Colonic mucosa (tissue), 4 donors: ENCODE data around the gene CYP11A1. TPM values are rescaled to one million over a fixed set of nuclear protein-coding genes. Genes with fewer than 3 reads are reported as not detected.

Source experiments
- DNase-seq: peaks from one replicate; pipeline ENCODE4 v3.0.0-alpha.2; 2020
- H3K27ac ChIP-seq: fragments of 200-600 bp; one replicate; pipeline ENCODE4 v1.8.0; 2021
- H3K27me3 ChIP-seq: fragments of 200-600 bp; one replicate; pipeline ENCODE4 v1.8.0; 2021
- H3K36me3 ChIP-seq: fragments of 200-600 bp; one replicate; pipeline ENCODE4 v1.8.0; 2021
- H3K4me1 ChIP-seq: fragments of 200-600 bp; one replicate; pipeline ENCODE4 v1.8.0; 2021; ENCODE audit warnings: mild to moderate bottlenecking
- H3K4me3 ChIP-seq: fragments of 200-600 bp; one replicate; pipeline ENCODE4 v1.8.0; 2021
- H3K9ac ChIP-seq, 2 donors: one replicate each; pipeline ENCODE4 v1.7.0; 2013; ENCODE audit warnings: control low read depth in 2 of 2, low read depth in 2 of 2, low read length in 2 of 2
- H3K9me3 ChIP-seq: fragments of 200-600 bp; one replicate; pipeline ENCODE4 v1.8.0; 2021
- CTCF ChIP-seq: fragments of 200-600 bp; IDR thresholded peaks from one replicate; pipeline ENCODE4 v1.8.0; 2022; ENCODE audit warnings: antibody characterized with exemption, mild to moderate bottlenecking
- intact Hi-C: fragments of 100-400 bp; cut with DNase I; formaldehyde crosslinking; loops from one replicate; pipeline ENCODE4 v1.14.1; 2022
- total RNA-seq, 2 donors: library from RNA; stranded (reverse); fragmentation: NEBNext Ultra II Directional in 1 of 2; extraction: Animal tissue kit (Norgen Biotek cat#: 25700) in 1 of 2; gene quantifications; one replicate each; pipeline ENCODE4 v1.2.1, GENCODE V29; 2021
- donor health status: healthy.
- donor health status: DM: no; HTN: no; CAD: no.
- donor health status: DM: no; HTN: no; CAD: no.

The CYP11A1 gene
- total RNA-seq, 2 donors from 2014 or later: 1.3 TPM; not detected in 1

GRCh38 chr15:74373731-74374647 lies 6.5 kb upstream of the CYP11A1 start:
- H3K9ac ChIP-seq: peak overlapping the region; percentile 14 to 74
- no peaks in the 10 kb centered on the region for H3K4me1 ChIP-seq
- H3K27ac ChIP-seq: no peak overlapping the region
- peak; percentile 95 for DNase-seq
- no peaks in the 10 kb centered on the region for H3K36me3 ChIP-seq
- no peaks in the 10 kb centered on the region for H3K27me3 ChIP-seq
- intact Hi-C loops: loop anchor here (2.0 to 10.0 kb wide), 3 partner anchors 63 to 391 kb away; no protein-coding TSS in a partner anchor
- no peaks in the 10 kb centered on the region for H3K9me3 ChIP-seq
- H3K4me3 ChIP-seq: peak overlapping the region; percentile 55
- peak; percentile 87 for TF ChIP-seq CTCF

DNA sequence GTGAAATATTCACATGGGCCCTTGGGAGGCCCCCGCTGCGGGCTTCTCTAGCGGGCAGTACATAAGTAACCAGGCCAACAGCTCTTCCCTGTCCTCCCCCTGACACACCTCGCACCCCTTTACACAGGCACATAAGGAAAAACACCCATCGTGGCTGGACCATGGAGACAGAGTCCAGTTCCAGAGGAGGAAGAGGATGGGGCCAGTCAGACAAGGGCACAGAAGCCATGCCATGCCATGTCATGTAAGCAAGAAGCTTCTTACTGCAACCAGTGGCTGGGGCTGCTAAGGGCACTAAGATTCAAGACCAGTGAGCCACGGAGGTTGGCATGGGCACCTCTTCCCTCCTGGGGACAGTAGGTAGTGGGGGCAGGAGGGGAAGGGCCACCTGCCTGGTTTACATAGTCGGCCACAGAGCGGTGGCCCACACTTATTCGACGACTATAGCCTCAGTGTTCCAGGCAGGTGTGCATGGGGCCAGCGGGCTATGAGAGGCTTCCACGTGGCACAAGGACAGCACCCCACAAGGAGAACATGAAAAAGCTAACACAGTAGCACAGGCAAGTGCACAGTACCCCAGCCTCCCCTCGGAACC lies 5.7 kb upstream of the CYP11A1 start:
- H3K9ac ChIP-seq: no peak overlapping the region
- intact Hi-C loops: loop anchor here (5.0 to 10.0 kb wide), 2 partner anchors 259 to 392 kb away; no protein-coding TSS in a partner anchor
- H3K36me3 ChIP-seq: no peaks in the 10 kb centered on the region
- no peaks in the 10 kb centered on the region for H3K9me3 ChIP-seq
- no peak for TF ChIP-seq CTCF
- DNase-seq: no peak
- H3K4me1 ChIP-seq: no peaks in the 10 kb centered on the region
- H3K27me3 ChIP-seq: no peaks in the 10 kb centered on the region
- no peak overlapping the region for H3K4me3 ChIP-seq
- no peak overlapping the region for H3K27ac ChIP-seq

DNA sequence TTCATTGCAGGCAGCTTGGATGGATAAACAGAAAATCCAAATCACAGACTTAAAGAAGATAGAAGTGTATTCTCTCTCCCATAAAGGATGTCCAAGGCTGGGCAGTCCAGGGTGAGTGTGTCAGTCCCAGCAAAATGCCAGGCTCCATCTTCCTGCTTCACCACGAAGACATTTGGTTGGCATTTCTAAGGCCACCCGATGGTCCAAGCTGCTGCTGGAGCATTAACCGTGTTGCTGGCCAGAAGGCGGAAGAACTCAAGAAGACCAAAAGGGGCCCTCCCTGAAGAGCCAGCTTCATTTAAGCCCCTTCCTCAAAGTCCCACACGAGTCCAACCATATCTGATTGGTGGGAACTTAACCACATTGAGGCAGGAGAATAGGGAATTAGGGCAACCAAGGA lies 3.0 kb upstream of the CYP11A1 start:
- Histone ChIP-seq H3K36me3 (no peaks in the 10 kb centered on the region), H3K4me3 (no peak overlapping the region), H3K4me1 (no peaks in the 10 kb centered on the region), H3K9ac (no peak overlapping the region), H3K27me3 (peaks cover 17% of the 10 kb centered on the region), H3K9me3 (no peaks in the 10 kb centered on the region), H3K27ac (no peak overlapping the region)
- no peak for DNase-seq
- no peak for TF ChIP-seq CTCF
- intact Hi-C loops: loop anchor here (5.0 to 10.0 kb wide), 2 partner anchors 262 to 394 kb away; no protein-coding TSS in a partner anchor

- H3K27me3 ChIP-seq: peaks cover 20% of the 10 kb centered on the region
- no peak for TF ChIP-seq CTCF
- H3K9me3 ChIP-seq: no peaks in the 10 kb centered on the region
- no peak overlapping the region for H3K4me3 ChIP-seq
- H3K36me3 ChIP-seq: no peaks in the 10 kb centered on the region
- H3K4me1 ChIP-seq: no peaks in the 10 kb centered on the region
- no peak overlapping the region for H3K27ac ChIP-seq
- intact Hi-C loops: loop anchor here (5.0 to 10.0 kb wide), 2 partner anchors 263 to 395 kb away; no protein-coding TSS in a partner anchor
- DNase-seq: no peak
- H3K9ac ChIP-seq: no peak overlapping the region
These were observed 2.3 kb upstream of the CYP11A1 start for GRCh38 chr15:74369756-74370155.

GRCh38 chr15:74369084-74369745 lies 1.8 kb upstream of the CYP11A1 start:
- intact Hi-C loops: no loop called here
- Histone ChIP-seq H3K4me3 (no peak overlapping the region), H3K36me3 (no peaks in the 10 kb centered on the region), H3K9ac (no peak overlapping the region), H3K27ac (no peak overlapping the region), H3K4me1 (no peaks in the 10 kb centered on the region), H3K9me3 (no peaks in the 10 kb centered on the region), H3K27me3 (peaks cover 25% of the 10 kb centered on the region)
- no peak for TF ChIP-seq CTCF
- DNase-seq: no peak
